HepG2 (cell line): ENCODE measurements around the gene CA14. TPM values are rescaled to one million over a fixed set of nuclear protein-coding genes. Genes with fewer than 3 reads are reported as not detected.

Source experiments
- ASH2L ChIP-seq: fragments of 300-600, 200-600 bp; sonication (generic); IDR thresholded peaks from 2 replicates; pipeline ENCODE4 v1.7.0; 2017; ENCODE audit warnings: low read depth, mild to moderate bottlenecking, moderate library complexity, mixed read lengths, low read length; ENCODE audit not compliant: insufficient read length
- CTCF ChIP-seq: sonication (generic); formaldehyde crosslinking; IDR thresholded peaks from 2 replicates; pipeline ENCODE4 v1.5.0; 2020; ENCODE audit warnings: mild to moderate bottlenecking, missing genetic modification reagents, moderate library complexity
- HES4 ChIP-seq: sonication (generic); formaldehyde crosslinking; IDR thresholded peaks from 2 replicates; pipeline ENCODE4 v1.9.0; 2021; ENCODE audit warnings: mild to moderate bottlenecking, missing genetic modification reagents, borderline replicate concordance
- HMG20A ChIP-seq: IDR thresholded peaks from 2 replicates; pipeline ENCODE4 v1.6.1; 2016; ENCODE audit warnings: borderline replicate concordance
- RFXAP ChIP-seq: sonication (generic); formaldehyde crosslinking; IDR thresholded peaks from 2 replicates; pipeline ENCODE4 v1.4.0; 2020; ENCODE audit warnings: missing genetic modification reagents, borderline replicate concordance
- SALL2 ChIP-seq: sonication (generic); formaldehyde crosslinking; IDR thresholded peaks from 2 replicates; pipeline ENCODE4 v1.8.1; 2023; ENCODE audit warnings: mild to moderate bottlenecking, missing genetic modification reagents, inconsistent platforms
- THAP8 ChIP-seq: sonication (generic); formaldehyde crosslinking; IDR thresholded peaks from 2 replicates; pipeline ENCODE4 v1.5.1; 2020; ENCODE audit warnings: missing genetic modification reagents, mild to moderate bottlenecking, borderline replicate concordance
- TMF1 ChIP-seq: sonication (generic); formaldehyde crosslinking; IDR thresholded peaks from 2 replicates; pipeline ENCODE4 v1.8.1; 2022; ENCODE audit warnings: low read depth, missing genetic modification reagents
- ZFP62 ChIP-seq: sonication (generic); formaldehyde crosslinking; IDR thresholded peaks from 2 replicates; pipeline ENCODE4 v1.4.0; 2020; ENCODE audit warnings: missing genetic modification reagents
- ZFX ChIP-seq: sonication (generic); formaldehyde crosslinking; IDR thresholded peaks from 2 replicates; pipeline ENCODE4 v1.4.0; 2020; ENCODE audit warnings: mild to moderate bottlenecking, low read depth, missing genetic modification reagents, moderate library complexity
- ZNF225 ChIP-seq: sonication (generic); formaldehyde crosslinking; IDR thresholded peaks from 2 replicates; pipeline ENCODE4 v1.4.0; 2020; ENCODE audit warnings: mild to moderate bottlenecking, missing genetic modification reagents
- ZNF281 ChIP-seq: sonication (generic); formaldehyde crosslinking; IDR thresholded peaks from 2 replicates; pipeline ENCODE4 v1.4.0; 2020; ENCODE audit warnings: missing genetic modification reagents, borderline replicate concordance
- polyA plus RNA-seq, 8 experiments: library from polyadenylated mRNA; depleted of rRNA in 3 of 8; stranded (reverse) in 7 of 8; unstranded in 1 of 8; fragments of >200 nt; fragmentation: Illumina TruSeq in 4 of 8; extraction: Trizol in 4 of 8; gene quantifications; 2 replicates each; pipeline versions ENCODE4 v1.2.1 to v1.2.3, GENCODE V29; 2011 to 2016; ENCODE audit warnings: low read depth in 4 of 8, missing spikeins in 1 of 8, mixed read lengths in 1 of 8; ENCODE audit not compliant: insufficient read depth in 1 of 8
- total RNA-seq, 5 experiments: library from RNA; depleted of rRNA; stranded (reverse); fragments of >200 nt; fragmentation: Illumina TruSeq; extraction: Trizol; gene quantifications; 2 replicates each; pipeline ENCODE4 v1.2.3, GENCODE V29; 2016; ENCODE audit warnings: low read depth in 1 of 5
- TF ChIP-seq, protein P1 (sequence below): fragments of 450-650 bp; IDR thresholded peaks from 2 replicates; pipeline ENCODE4 v1.6.1; 2016
- TF ChIP-seq, protein P2 (sequence below): conservative IDR thresholded peaks from 2 replicates; pipeline ENCODE4 v1.6.1; 2018; ENCODE audit warnings: missing genetic modification reagents
- TF ChIP-seq, protein P3 (sequence below): sonication (generic); formaldehyde crosslinking; IDR thresholded peaks from 2 replicates; pipeline ENCODE4 v1.4.0; 2020; ENCODE audit warnings: mild to moderate bottlenecking, missing genetic modification reagents
- TF ChIP-seq, protein P4 (sequence below): sonication (generic); formaldehyde crosslinking; IDR thresholded peaks from 2 replicates; pipeline ENCODE4 v1.5.1; 2020; ENCODE audit warnings: missing genetic modification reagents, mild to moderate bottlenecking, borderline replicate concordance

The CA14 gene
- total and polyA plus RNA-seq, 2 of the 13 experiments (the other 11 are each of a cell fraction or from before 2014, with no cell fraction given) = 2.4 to 8.5 TPM

- TF ChIP-seq, protein P1, sequence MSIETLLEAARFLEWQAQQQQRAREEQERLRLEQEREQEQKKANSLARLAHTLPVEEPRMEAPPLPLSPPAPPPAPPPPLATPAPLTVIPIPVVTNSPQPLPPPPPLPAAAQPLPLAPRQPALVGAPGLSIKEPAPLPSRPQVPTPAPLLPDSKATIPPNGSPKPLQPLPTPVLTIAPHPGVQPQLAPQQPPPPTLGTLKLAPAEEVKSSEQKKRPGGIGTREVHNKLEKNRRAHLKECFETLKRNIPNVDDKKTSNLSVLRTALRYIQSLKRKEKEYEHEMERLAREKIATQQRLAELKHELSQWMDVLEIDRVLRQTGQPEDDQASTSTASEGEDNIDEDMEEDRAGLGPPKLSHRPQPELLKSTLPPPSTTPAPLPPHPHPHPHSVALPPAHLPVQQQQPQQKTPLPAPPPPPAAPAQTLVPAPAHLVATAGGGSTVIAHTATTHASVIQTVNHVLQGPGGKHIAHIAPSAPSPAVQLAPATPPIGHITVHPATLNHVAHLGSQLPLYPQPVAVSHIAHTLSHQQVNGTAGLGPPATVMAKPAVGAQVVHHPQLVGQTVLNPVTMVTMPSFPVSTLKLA = no peak
- TF ChIP-seq THAP8 (CRISPR knock-in tag) (no peak), ZFP62 (CRISPR knock-in tag) (no peak), HMG20A (CRISPR knock-in tag) (no peak), ZNF225 (CRISPR knock-in tag) (0 out of 2 replicates have a peak, but pooled peaks have one; percentile 19), RFXAP (peak; percentile 51; the same call in 1 of the 2 replicates), SALL2 (CRISPR knock-in tag) (peak; percentile 65), ZNF281 (CRISPR knock-in tag) (no peak), HES4 (CRISPR knock-in tag) (no peak), ZFX (CRISPR knock-in tag) (peak; percentile 75), TMF1 (no peak), CTCF (peak; percentile 23; the same call in 1 of the 2 replicates), ASH2L (peak; percentile 97)
- TF ChIP-seq, protein P2, sequence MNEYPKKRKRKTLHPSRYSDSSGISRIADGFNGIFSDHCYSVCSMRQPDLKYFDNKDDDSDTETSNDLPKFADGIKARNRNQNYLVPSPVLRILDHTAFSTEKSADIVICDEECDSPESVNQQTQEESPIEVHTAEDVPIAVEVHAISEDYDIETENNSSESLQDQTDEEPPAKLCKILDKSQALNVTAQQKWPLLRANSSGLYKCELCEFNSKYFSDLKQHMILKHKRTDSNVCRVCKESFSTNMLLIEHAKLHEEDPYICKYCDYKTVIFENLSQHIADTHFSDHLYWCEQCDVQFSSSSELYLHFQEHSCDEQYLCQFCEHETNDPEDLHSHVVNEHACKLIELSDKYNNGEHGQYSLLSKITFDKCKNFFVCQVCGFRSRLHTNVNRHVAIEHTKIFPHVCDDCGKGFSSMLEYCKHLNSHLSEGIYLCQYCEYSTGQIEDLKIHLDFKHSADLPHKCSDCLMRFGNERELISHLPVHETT (CRISPR knock-in tag) = no peak
- TF ChIP-seq, protein P3, sequence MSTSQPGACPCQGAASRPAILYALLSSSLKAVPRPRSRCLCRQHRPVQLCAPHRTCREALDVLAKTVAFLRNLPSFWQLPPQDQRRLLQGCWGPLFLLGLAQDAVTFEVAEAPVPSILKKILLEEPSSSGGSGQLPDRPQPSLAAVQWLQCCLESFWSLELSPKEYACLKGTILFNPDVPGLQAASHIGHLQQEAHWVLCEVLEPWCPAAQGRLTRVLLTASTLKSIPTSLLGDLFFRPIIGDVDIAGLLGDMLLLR (CRISPR knock-in tag) = peak; percentile 25; the same call in 1 of the 2 replicates
- TF ChIP-seq, protein P4, sequence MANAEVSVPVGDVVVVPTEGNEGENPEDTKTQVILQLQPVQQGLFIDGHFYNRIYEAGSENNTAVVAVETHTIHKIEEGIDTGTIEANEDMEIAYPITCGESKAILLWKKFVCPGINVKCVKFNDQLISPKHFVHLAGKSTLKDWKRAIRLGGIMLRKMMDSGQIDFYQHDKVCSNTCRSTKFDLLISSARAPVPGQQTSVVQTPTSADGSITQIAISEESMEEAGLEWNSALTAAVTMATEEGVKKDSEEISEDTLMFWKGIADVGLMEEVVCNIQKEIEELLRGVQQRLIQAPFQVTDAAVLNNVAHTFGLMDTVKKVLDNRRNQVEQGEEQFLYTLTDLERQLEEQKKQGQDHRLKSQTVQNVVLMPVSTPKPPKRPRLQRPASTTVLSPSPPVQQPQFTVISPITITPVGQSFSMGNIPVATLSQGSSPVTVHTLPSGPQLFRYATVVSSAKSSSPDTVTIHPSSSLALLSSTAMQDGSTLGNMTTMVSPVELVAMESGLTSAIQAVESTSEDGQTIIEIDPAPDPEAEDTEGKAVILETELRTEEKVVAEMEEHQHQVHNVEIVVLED (CRISPR knock-in tag) = peak; percentile 68
These were observed 11.3 kb downstream of the CA14 start, which contains the start of gene APH1A (continued) for GRCh38 chr1:150268705-150269403.
